T-helper 9 cell (primary cell): Measurements from ENCODE around the gene FRMD4A.
A peak's percentile ranks its signal among the peaks of the same experiment; 100 is the strongest.
"Not testable (repeated sequence)": the region's sequence is repeated elsewhere in the genome, so short reads cannot be mapped to it uniquely, and the experiment has no call there.

Experiments used
- DNase-seq: peaks from one replicate; pipeline ENCODE4 v3.0.0-alpha.2; 2020

Gene FRMD4A

GRCh38 chr10:13731799-13732198 is 598.9 kb downstream of the FRMD4A start:
- DNase-seq = no peak

- DNase-seq = no peak
Observed at GRCh38 chr10:13730956-13731355, 599.8 kb downstream of the FRMD4A start.

- no peak for DNase-seq
Observed at GRCh38 chr10:13730306-13730652, 600.4 kb downstream of the FRMD4A start.

GRCh38 chr10:13729586-13730305 is 601.0 kb downstream of the FRMD4A start:
- DNase-seq = no peak

- DNase-seq = no peak
Observed at GRCh38 chr10:13728898-13729535, 601.7 kb downstream of the FRMD4A start.

GRCh38 chr10:13725594-13725993 is 605.1 kb downstream of the FRMD4A start:
- no peak for DNase-seq

- DNase-seq = no peak
Observed at GRCh38 chr10:13724484-13724883, 606.2 kb downstream of the FRMD4A start.

- DNase-seq = no peak
Observed at GRCh38 chr10:13722747-13723653, 607.7 kb downstream of the FRMD4A start.

GRCh38 chr10:13721486-13721885 is 609.2 kb downstream of the FRMD4A start:
- DNase-seq = no peak

GRCh38 chr10:13720699-13721098 is 610.0 kb downstream of the FRMD4A start:
- DNase-seq = no peak

- DNase-seq = no peak
Observed at GRCh38 chr10:13719425-13719824, 611.3 kb downstream of the FRMD4A start.

- DNase-seq = no peak
Observed at GRCh38 chr10:13718820-13719219, 611.9 kb downstream of the FRMD4A start.

GRCh38 chr10:13717936-13718772 is 612.6 kb downstream of the FRMD4A start:
- DNase-seq = peak; percentile 2

- DNase-seq = no peak
Observed at GRCh38 chr10:13717571-13717935, 613.2 kb downstream of the FRMD4A start.

GRCh38 chr10:13716081-13717071 is 614.3 kb downstream of the FRMD4A start:
- DNase-seq = no peak

GRCh38 chr10:13715596-13715995 is 615.1 kb downstream of the FRMD4A start:
- DNase-seq = not testable (repeated sequence)

GRCh38 chr10:13715100-13715499 is 615.6 kb downstream of the FRMD4A start:
- DNase-seq = no peak

- DNase-seq = no peak
Observed at GRCh38 chr10:13712837-13713581, 617.7 kb downstream of the FRMD4A start.

- DNase-seq = no peak
Observed at GRCh38 chr10:13712476-13712836, 618.3 kb downstream of the FRMD4A start.

GRCh38 chr10:13711291-13711690 is 619.4 kb downstream of the FRMD4A start:
- DNase-seq = no peak
